GM19238 (cell line): ENCODE data around the gene STAT1.

Experiments used
- DNase-seq: peaks from one replicate; pipeline ENCODE4 v3.0.0; 2011; ENCODE audit warnings: low spot score; ENCODE audit not compliant: insufficient read length

Gene STAT1

GRCh38 chr2:191013932-191014652 lies at the start of gene STAT1:
Gene STAT1, minus strand, starts transcription at chr2:191014171. Its CDS starts 4,168 bp downstream, at chr2:191010003.
- DNase-seq: peak; percentile 84

GRCh38 chr2:191063584-191063983 lies 49.6 kb upstream of the STAT1 start:
- no peak for DNase-seq

GRCh38 chr2:191061381-191061980 lies 47.5 kb upstream of the STAT1 start:
- DNase-seq: no peak

- DNase-seq: no peak
These were observed 45.3 kb upstream of the STAT1 start for GRCh38 chr2:191059308-191059707.

GRCh38 chr2:191056228-191056627 lies 42.3 kb upstream of the STAT1 start:
- no peak for DNase-seq

GRCh38 chr2:191053256-191053655 lies 39.3 kb upstream of the STAT1 start:
- no peak for DNase-seq

GRCh38 chr2:191051825-191052778 lies 38.1 kb upstream of the STAT1 start:
- no peak for DNase-seq

GRCh38 chr2:191051177-191051576 lies 37.2 kb upstream of the STAT1 start:
- DNase-seq: no peak

- no peak for DNase-seq
These were observed 36.6 kb upstream of the STAT1 start for GRCh38 chr2:191050640-191050987.

- DNase-seq: no peak
These were observed 36.0 kb upstream of the STAT1 start for GRCh38 chr2:191049728-191050639.

- DNase-seq: no peak
These were observed 34.1 kb upstream of the STAT1 start for GRCh38 chr2:191048073-191048472.

GRCh38 chr2:191045141-191045540 lies 31.2 kb upstream of the STAT1 start:
- DNase-seq: no peak

- no peak for DNase-seq
These were observed 29.5 kb upstream of the STAT1 start for GRCh38 chr2:191043438-191043837.

- no peak for DNase-seq
These were observed 27.6 kb upstream of the STAT1 start for GRCh38 chr2:191041418-191042161.

GRCh38 chr2:191039616-191040015 lies 25.6 kb upstream of the STAT1 start:
- no peak for DNase-seq

- no peak for DNase-seq
These were observed 24.8 kb upstream of the STAT1 start for GRCh38 chr2:191038741-191039140.

GRCh38 chr2:191038241-191038725 lies 24.3 kb upstream of the STAT1 start:
- no peak for DNase-seq

GRCh38 chr2:191037351-191037750 lies 23.4 kb upstream of the STAT1 start:
- no peak for DNase-seq

GRCh38 chr2:191036363-191036762 lies 22.4 kb upstream of the STAT1 start:
- DNase-seq: no peak
